HTR-8/SVneo (cell line): ENCODE measurements around the gene SNPH.

Experiments used
- DNase-seq: peaks from one replicate; pipeline ENCODE4 v3.0.0; 2011; ENCODE audit warnings: low spot score, mixed read lengths; ENCODE audit not compliant: insufficient read length
- FAIRE-seq: peaks from 2 replicates; lab custom pipeline; 2011; peaks lifted over from hg19 to GRCh38; lab: Jason Lieb, UNC

The SNPH gene

DNA sequence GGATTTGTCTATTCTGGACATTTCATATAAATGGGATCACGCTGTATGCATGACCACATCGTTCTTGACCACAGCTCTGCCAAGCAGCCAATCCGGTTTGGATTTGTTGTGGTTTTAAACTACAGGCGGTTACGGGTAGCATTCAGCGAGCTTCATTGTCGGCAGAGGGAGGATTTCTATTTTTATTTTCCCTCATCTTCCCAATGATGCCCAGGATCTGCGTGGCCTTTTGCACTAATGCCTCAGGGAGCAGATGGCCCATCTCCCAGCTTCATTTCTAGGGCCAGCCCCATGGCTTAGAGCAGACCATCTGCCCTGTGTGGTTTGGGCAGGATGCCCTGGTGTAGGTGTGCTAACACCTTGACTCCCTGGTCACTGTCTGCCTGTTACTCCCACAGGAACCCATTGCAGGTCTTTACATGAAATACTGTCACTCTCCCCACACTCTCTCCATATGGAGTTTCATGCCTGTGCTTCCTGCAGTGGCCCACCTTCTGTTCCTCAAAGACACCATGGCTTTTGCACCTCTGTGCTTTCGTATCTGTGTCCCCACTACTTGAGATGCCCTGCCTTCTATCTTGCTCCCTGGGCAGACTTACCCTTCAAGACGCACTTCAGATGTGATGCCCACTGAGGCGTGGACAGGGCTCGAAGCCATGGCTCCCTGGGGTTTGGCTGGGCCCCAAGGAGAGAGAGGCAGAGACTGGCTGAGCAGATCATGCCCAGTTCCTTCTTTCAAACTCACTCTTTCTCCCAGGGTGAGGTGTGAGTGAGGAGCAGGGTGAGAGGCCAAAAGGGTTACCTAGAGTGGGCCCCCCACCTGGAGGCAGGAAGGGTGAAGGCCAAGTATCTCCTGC lies 36.8 kb downstream of the SNPH start:
- DNase-seq: no peak

DNA sequence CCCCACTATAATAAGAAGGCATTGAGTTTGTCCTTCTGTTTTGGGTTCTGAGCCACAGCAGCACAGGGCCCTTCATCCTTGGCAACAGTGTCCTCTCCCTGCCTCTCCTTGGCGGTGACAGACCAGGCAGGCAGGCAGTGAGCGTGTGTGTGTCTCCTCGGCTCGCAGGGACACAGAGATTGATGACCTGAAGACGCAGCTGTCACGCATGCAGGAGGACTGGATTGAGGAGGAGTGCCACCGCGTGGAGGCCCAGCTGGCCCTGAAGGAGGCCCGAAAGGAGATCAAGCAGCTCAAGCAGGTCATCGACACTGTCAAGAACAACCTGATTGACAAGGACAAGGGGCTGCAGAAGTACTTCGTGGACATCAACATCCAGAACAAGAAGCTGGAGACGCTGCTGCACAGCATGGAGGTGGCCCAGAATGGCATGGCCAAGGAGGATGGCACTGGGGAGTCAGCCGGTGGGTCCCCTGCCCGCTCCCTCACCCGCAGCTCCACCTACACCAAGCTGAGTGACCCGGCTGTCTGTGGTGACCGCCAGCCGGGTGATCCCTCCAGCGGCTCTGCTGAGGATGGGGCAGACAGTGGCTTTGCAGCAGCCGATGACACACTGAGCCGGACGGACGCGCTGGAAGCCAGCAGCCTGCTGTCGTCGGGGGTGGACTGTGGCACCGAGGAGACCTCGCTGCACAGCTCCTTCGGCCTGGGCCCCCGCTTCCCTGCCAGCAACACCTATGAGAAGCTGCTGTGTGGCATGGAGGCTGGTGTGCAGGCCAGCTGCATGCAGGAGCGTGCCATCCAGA lies 38.8 kb downstream of the SNPH start:
- no peak for DNase-seq
- FAIRE-seq: no peak

More for the DNA sequence above, 36.8 kb downstream of the SNPH start:
- FAIRE-seq: no peak

DNA sequence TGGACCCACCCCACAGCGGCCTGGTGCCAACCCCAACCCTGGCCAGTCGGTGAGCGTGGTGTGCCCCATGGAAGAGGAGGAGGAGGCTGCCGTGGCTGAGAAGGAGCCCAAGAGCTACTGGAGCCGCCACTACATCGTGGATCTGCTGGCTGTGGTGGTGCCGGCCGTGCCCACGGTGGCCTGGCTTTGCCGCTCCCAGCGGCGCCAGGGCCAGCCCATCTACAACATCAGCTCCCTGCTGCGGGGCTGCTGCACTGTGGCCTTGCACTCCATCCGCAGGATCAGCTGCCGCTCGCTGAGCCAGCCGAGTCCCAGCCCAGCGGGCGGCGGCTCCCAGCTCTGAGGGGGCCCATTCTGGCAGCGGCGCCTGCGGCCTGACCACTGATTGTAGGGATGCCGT lies 39.6 kb downstream of the SNPH start:
- no peak for DNase-seq
- FAIRE-seq: no peak

DNA sequence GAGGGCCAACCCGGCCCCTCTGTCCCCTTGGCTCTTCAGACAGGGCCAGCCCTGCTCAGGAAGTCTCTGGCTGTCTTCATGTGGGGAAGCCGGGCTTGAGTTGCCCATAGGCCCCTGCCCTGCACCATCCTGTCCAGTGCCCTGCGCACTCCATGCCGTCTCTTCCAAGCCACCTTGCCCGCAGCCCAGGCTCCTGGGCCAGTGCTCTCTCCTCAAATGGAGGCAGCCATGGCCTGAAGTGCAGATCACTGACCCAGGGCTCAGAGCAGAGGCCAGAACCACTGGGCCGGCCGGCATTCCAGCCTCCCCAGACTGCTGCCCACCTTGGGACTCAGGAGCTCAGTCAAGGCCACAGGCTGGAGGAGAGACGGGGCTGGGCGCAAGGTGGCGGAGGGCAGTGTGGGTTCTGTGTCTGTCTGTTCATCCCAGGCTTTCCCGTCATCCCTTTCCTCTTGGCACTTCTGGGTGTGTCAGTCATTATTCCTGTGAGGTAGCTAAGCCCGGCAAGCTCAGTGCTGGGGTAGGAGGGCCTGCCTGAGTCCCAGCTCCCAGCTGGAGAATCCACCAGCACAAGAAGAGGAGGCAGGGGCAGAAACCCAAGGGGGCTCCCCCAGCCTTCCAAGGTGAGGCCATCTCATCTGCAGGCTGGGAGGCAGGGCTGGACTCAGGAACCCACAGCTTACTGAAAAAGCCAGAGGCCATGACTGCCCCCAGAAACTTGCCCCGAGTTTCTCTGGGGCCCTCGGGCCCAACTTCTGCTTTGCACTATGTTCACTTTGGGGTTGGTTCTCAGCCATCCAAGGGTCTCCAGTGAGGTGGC lies 40.4 kb downstream of the SNPH start:
- DNase-seq: no peak
- FAIRE-seq: no peak

DNA sequence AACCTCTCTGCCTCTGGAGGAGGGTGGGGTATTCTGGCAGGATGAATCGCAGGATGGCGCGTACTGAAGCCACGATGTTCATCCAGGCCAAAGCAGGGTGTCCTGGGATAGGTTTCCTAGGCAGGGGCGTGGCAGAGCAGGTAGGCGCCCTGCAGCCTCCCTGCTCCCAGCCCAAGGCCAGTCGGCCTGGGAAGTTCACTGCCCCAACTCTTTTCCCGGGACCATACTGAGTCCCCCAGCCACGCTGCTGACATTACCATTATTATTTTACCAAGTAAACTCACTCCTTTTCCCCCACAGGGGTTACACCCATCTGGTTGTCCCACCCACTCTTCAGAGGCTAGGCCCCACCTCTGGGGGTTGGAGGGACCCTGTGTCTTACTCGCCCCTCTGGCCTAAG lies 41.1 kb downstream of the SNPH start:
- no peak for FAIRE-seq
- no peak for DNase-seq

DNA sequence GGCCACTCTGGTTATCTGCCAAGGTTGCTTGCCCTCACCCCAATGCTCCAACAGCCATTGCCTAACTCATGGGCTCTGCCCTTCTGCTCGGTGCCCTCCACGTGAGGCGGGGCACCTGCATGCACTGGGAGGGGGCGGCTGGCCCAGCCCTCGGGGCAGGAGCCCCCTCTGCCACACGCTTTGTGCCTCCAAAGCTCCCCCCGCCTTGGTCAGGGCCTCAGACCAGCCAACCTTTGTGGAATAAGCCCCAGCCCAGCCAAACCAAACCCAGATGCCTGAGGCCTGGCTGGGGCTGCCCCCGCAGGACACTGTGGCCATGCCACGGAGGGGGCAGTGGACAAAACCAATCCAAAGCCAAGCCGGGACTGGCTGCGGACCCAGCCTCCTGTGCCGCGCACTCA lies 41.5 kb downstream of the SNPH start:
- DNase-seq: no peak
- FAIRE-seq: no peak

DNA sequence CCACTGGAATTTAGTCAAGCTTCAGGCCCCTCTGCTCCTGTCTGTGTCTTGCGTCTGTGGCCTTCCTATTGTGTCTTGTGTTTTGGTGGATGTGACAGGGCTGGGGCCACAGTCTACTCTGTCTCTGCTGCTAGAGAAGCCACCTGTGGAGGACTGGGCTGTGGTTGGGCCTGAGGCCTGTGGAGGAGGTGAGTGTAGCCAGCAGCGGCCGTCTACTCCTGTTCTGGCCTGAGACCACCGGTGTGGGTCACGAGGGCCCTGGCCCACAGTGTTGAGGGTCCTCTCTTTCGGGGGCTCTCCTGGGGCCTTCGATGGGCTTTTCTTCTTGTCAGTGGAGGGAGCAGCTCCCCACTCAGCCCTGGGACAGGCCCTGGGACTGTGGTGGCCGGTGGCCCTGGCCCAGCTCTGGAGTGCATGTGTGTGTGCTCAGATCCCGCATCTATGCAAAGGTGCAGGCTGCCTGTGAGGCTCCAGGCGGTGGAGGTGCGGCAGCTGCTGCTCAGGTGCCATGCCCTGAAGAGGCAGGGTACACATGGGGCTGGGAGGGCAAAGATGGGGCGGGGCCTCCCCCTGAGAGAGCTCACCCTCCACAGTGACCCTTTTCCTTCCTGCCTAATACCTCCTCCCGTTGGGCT lies 42.1 kb downstream of the SNPH start:
- no peak for FAIRE-seq

DNA sequence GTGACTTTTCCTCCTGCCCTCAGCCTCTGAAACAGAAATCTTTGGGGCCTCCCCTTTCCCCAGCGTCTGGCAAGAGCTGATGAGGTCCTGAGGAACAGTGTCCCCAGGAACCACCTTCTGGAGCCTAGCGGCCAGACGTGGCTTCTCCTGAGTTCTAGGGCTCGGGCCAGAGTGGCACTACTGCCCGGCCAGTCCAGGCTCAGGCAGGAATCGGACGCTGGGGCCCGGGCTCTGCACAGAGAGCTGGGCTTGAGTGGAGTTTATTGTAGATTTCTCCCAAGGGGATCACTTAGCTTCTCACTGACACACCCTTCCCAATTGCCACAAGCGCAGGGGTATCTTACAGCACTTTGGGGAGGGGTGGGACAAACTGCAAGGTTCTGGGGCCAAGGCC lies 42.6 kb downstream of the SNPH start:
- DNase-seq (no peak), FAIRE-seq (no peak)

More for the DNA sequence above, 42.1 kb downstream of the SNPH start:
- DNase-seq: no peak

DNA sequence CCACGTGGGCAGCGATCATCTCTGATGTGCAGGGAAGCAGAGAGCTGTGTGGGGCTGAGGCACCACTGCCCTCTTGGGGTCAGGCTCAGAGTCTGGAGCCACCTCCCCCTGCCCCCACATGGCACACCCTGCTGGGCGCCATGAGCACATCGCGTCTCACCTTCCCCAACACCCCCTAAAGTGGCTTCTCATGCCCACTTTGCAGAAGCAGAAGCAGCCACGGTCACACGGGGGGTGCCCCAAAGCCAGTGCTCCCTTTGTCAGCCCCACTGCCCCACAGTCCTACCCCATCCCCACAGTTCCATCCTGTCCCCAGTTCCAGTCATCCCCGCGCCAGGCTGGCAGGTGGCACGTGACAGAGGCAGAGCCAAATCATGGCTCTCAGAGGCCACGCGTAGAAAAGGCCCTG lies 43.3 kb downstream of the SNPH start:
- FAIRE-seq: no peak
- DNase-seq: no peak

DNA sequence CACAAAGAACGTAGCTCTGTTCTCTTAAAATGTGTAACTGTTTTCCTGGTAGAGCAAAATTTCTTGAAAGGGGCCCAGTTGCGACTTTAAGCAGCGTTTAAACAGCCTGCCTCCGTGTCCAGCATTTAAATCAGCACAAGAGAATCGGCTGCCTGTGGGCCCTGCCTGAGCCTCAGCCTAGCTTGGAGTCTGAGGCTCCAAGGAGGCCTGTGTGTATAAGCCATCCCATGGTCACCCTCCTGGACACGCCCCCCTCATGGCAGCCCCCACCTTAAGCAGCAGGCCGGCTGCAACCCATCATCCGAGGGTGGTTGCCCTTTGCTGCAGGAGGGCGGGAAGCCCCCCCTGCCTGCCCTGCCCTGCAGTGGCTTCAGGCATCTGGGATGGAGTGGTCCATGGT lies 44.0 kb downstream of the SNPH start:
- DNase-seq (no peak), FAIRE-seq (no peak)

DNA sequence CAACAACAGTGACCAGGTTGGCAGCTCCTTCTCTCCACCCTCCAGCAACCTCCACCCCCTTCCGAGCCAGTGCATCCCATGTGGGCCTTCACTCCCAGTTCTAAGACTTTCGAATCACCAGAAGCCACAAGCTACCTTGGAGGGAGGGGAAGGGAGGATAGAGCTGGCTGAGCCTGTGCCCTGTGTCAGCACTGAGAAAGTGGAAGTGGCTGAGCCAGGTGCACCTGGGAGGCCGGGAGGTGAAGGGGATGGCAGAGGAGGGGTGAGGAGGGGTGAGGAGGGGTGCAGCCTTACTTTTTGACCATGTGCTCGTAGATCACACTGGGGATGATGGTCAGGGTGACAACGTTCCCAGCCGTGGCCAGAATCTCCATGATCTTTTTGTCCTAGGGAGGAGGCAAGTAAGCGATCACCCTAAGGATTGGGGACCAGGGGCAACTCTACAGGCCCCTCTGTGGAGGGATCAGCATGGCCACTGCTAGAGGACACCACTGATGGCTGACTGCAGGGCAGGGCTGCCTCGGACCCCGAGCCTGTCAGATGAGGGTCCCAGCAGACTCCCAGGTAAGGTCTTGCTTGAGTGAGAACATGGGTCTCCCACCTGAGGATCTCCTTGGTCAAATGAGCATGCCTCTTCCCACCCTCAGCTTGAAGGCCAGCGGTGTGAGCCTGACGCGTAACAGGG lies 44.6 kb downstream of the SNPH start:
- DNase-seq: no peak
- FAIRE-seq: no peak

DNA sequence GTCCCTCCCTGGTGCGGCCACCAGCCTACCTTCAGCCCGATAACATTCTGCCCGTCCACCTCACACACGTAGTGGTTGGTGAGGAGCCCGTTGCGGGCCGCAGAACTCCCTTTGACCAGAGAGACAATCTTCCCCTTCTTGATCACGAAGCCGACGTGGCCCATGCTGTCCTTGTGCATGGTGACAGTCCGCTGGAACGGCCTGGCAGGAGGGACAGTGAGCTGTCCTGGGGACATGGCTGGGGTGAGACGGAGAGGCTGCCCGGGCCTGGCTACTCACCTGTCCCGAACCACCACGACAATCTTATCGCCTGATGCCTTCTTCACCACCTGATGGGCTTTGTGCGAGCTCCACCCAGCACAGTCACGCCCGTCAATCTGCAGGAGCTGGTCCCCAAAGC lies 46.2 kb downstream of the SNPH start:
- no peak for FAIRE-seq
- DNase-seq: no peak

DNA sequence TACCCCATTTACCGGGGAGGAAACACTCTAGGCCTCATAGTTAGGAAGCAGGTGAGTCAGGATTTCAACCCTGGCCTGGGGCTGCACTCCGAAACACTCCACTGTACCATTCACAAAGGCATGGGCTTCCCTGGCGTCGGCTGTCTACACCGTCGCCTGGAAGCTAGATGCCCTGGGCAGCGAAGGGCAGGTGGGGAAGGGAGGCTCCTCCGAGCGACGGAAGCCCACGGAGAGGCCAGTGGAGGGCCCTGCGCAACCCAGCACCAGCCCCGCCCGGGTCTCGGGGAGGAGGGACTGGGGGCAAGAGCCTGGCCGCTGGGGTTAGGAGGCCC lies 46.8 kb downstream of the SNPH start:
- no peak for DNase-seq
- no peak for FAIRE-seq

DNA sequence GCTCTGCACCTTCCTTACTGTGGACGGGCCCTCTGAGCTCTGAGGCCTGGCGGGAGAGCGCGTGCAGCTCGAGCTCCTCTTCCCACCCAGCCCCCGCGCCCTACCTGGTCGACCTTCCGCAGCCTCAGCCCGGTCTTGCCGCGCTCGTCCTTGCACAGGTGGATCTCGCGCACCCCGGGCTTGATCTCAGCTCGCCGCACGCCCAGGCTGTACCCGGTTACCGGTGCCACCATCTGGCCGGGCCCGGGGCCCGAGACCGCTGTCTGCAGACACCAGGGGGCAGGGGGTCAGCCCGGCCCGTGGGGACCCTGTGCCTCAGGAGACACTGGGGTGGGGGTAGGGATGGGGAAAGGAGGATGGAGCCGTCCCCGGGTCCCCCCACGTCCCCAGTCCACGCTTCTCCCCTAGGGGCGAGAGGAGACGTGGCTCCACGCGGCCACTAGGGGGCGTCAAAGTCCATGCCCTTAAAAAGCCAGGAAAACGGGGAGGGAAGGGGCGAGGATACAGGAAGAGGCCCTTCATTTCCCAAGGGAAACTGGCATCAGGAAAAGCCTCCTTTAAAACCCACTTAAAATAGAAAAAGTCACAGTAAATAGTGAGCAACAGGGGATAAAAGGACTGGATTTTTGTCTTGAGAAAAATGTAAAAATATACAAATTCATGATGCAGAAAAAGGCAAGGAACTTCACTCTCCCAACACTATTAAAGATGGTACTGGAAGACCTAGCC lies 47.3 kb downstream of the SNPH start:
- FAIRE-seq (peak; percentile 13), DNase-seq (peak; percentile 73)

DNA sequence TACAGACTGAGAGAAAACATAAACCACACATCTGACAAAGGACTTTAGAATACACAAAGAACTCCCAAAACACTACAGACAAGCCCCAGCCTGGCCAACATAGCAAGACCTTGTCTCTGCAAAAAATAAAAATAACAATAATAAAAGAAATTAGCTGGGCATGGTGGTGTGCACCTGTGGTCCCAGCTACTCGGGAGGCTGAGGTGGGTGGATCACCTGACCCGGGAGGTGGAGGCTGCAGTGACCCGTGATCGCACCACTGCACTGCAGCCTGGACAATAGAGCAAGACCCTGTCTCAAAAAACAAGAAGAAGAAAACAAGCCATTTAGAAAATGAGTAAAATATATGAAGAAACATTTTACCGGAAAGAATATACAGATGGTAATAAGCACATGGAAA lies 49.7 kb downstream of the SNPH start:
- no peak for FAIRE-seq
- no peak for DNase-seq

DNA sequence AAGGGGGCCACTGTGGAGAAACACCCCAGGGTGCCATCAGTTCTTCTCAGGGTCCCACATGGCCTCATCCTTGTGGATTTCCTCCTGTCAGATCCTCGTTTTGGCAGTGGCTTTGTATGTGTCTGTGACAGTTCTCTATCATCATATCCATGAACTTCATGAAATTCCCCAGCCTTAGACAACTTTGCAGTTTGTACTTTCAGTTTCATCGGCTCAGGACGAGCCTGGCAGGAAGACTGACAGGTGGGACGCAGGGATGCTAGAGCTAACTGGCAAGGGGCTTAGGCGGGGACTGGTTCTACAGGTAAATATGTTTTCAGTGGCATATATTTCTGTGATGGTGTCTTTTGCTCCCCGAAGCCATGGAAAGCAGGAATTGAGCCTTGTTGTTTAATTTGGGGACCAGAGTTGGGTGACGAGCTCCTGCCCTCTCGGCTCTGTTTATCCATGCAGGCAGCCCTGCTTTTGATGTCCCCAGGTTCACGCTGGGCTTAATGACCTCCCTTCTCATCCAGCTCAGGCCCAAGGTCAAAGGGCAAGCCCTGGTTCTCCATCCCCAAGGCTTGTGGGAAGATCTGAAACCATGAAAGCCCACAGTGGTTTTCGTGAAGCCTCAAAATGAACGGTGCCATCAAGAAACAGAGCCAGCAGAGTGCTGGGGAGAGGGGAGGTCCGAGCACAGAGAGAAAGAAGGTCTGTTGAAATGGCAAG lies 51.6 kb downstream of the SNPH start:
- FAIRE-seq: no peak
- DNase-seq: no peak

DNA sequence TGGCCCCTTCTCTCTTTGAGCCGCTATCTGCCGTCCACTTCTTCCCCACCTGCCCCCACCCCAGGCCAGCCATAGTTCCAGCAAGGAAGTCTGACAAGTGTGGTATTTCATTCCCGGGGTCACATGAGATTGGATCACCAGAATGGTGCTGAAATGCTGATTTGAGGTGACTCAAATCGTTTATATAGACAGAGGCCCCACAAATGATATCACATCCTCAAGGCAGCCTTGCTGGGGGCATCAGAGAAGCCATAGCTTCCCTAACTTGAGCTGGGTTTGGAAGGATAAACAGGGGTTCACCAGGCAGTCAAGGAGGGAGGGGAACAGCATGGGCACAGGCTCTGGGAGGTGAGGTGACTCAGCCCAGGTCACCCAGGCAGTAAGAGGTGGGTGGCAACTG lies 53.0 kb downstream of the SNPH start:
- no peak for DNase-seq
- no peak for FAIRE-seq

DNA sequence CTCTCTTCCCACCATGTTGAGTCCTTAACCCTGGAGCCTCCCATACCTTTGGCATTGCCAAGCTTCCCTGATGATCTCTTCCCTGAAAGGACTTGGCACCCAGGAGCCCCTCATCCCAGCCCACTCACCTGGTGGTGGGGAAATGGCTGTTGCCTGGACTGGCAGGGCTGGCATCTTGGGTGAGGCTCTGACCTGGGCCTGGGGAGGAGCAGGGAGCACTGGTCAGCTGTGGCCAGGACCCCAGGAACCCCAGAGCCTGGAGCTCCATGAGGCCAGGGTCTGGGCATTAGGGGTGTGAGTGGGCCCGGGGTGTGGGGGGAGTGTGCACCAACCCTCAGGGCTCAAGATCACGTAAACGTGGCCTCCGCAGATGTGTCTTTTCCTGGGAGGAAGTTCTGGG lies 53.4 kb downstream of the SNPH start:
- no peak for FAIRE-seq
- no peak for DNase-seq

DNA sequence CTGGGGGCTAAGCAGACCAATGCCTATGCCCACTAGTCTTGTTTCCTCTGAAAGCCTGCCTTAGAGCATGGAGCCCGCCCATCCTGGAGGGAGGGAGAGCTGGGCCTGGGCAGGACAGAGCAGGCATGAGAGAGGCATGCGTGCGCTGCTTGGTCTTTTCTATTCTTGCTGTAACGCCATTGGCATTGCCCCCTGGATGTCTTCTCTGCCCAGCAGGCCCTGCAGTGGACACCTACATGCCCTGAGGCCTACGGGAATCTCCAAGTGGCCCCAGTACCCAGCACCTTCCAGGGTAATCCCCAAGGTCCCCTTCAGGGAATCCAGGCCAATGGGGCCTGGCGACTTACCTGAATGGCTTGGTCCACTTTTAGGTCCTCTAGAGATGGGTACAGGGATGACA lies 53.9 kb downstream of the SNPH start:
- FAIRE-seq (no peak), DNase-seq (no peak)
